ENCODE data around the gene ADGRA3.

Gene ADGRA3

GRCh38 chr4:22482250-22483127 lies 33.4 kb downstream of the ADGRA3 start:
- TF ChIP-seq SIN3A (IDR thresholded peaks at IDR 0.05; ENCODE audit: borderline replicate concordance, insufficient read depth, low read length) (no peak), TAF1 (IDR thresholded peaks at IDR 0.05; ENCODE audit: borderline replicate concordance, insufficient read depth, low read length) (no peak), FOXP2 (optimal IDR thresholded peaks at IDR 0.05; ENCODE audit: borderline replicate concordance, extremely low read depth, extremely low read length, insufficient read depth) (no peak), POLR2AphosphoS5 (IDR thresholded peaks at IDR 0.05; ENCODE audit: low read depth, low read length) (no peak)
- TF ChIP-seq, protein P1, sequence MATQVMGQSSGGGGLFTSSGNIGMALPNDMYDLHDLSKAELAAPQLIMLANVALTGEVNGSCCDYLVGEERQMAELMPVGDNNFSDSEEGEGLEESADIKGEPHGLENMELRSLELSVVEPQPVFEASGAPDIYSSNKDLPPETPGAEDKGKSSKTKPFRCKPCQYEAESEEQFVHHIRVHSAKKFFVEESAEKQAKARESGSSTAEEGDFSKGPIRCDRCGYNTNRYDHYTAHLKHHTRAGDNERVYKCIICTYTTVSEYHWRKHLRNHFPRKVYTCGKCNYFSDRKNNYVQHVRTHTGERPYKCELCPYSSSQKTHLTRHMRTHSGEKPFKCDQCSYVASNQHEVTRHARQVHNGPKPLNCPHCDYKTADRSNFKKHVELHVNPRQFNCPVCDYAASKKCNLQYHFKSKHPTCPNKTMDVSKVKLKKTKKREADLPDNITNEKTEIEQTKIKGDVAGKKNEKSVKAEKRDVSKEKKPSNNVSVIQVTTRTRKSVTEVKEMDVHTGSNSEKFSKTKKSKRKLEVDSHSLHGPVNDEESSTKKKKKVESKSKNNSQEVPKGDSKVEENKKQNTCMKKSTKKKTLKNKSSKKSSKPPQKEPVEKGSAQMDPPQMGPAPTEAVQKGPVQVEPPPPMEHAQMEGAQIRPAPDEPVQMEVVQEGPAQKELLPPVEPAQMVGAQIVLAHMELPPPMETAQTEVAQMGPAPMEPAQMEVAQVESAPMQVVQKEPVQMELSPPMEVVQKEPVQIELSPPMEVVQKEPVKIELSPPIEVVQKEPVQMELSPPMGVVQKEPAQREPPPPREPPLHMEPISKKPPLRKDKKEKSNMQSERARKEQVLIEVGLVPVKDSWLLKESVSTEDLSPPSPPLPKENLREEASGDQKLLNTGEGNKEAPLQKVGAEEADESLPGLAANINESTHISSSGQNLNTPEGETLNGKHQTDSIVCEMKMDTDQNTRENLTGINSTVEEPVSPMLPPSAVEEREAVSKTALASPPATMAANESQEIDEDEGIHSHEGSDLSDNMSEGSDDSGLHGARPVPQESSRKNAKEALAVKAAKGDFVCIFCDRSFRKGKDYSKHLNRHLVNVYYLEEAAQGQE (IDR thresholded peaks at IDR 0.05; ENCODE audit: insufficient read depth in 1 of 2, low read depth in 2 of 2, low read length in 2 of 2) = no peak

DNA sequence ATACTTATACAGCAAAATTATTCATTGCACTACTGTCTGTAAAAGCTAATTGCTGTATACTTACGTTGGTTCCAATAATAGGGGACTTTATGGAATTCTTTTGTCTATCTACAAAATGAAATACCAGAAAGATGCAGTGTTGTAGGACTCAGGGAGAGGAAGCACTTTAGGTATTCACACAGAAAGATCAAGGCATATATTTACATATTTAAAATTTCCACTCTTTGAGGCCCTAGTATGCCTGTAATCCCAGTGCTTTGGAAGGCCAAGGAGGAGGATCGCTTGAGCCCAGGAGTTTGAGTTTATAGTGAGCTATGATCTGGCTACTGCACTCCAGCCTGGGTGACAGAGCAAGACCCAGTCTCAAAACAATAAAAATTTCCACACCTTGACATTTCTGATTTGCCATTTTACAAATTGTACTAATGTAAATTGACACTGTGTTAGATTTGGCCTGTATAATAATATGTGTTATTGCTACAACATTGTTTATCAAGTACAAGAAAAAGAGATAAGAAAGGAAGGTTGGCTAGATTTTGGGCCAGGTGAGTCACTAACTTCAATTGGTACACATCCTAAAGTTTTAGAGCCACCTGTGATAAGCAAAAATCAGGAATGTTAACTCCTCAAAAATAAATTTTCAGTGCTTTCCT lies 35.1 kb downstream of the ADGRA3 start:
- no peak for TF ChIP-seq FOXP2 (optimal IDR thresholded peaks at IDR 0.05; ENCODE audit: borderline replicate concordance, extremely low read depth, extremely low read length, insufficient read depth)

DNA sequence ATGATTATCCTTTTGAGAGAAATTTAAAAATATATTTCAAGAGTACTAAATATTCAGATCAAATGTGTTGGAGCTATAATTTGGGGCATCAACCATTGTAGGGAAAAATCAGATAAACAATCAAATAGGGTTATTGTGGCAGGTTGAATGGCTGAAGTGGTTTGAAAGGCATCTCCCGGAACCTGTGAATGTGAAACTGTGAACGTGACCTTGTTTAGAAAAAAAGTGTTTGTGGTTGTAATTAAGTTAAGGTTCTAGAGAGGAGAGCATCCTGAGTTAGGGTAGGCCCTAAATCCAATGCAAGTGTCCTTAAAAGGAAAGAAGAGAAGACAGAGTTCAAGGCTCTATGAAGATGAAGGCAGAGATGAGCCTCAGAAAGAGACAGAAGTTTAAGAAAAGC lies 37.4 kb downstream of the ADGRA3 start:
- TF ChIP-seq, protein P1 (IDR thresholded peaks at IDR 0.05; ENCODE audit: insufficient read depth in 1 of 2, low read depth in 2 of 2, low read length in 2 of 2) = no peak
- TF ChIP-seq FOXP2 (optimal IDR thresholded peaks at IDR 0.05; ENCODE audit: borderline replicate concordance, extremely low read depth, extremely low read length, insufficient read depth) (no peak), TAF1 (IDR thresholded peaks at IDR 0.05; ENCODE audit: borderline replicate concordance, insufficient read depth, low read length) (no peak), SIN3A (IDR thresholded peaks at IDR 0.05; ENCODE audit: borderline replicate concordance, insufficient read depth, low read length) (no peak), POLR2AphosphoS5 (IDR thresholded peaks at IDR 0.05; ENCODE audit: low read depth, low read length) (no peak)

DNA sequence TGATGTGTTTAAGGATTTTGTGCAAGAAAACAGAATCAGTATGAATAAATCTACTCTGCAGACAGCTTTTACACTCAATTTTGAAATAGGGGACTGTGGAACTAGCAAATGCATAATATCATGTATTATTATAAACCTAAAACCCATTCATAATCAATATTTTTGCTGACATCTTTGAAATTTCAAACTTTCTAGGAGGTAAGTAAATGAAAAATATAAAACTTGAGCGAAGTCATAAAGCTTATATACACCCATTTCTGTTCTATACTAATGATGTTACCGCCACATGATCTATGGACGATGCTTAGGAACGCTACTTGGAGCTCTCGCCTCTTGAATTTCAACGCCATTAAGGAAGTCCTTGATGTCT lies 38.1 kb downstream of the ADGRA3 start:
- TF ChIP-seq TAF1 (IDR thresholded peaks at IDR 0.05; ENCODE audit: borderline replicate concordance, insufficient read depth, low read length) = no peak
- TF ChIP-seq, protein P1 (IDR thresholded peaks at IDR 0.05; ENCODE audit: insufficient read depth in 1 of 2, low read depth in 2 of 2, low read length in 2 of 2) = no peak
- no peak for TF ChIP-seq SIN3A (IDR thresholded peaks at IDR 0.05; ENCODE audit: borderline replicate concordance, insufficient read depth, low read length)
- TF ChIP-seq FOXP2 (optimal IDR thresholded peaks at IDR 0.05; ENCODE audit: borderline replicate concordance, extremely low read depth, extremely low read length, insufficient read depth) = no peak
- no peak for TF ChIP-seq POLR2AphosphoS5 (IDR thresholded peaks at IDR 0.05; ENCODE audit: low read depth, low read length)

DNA sequence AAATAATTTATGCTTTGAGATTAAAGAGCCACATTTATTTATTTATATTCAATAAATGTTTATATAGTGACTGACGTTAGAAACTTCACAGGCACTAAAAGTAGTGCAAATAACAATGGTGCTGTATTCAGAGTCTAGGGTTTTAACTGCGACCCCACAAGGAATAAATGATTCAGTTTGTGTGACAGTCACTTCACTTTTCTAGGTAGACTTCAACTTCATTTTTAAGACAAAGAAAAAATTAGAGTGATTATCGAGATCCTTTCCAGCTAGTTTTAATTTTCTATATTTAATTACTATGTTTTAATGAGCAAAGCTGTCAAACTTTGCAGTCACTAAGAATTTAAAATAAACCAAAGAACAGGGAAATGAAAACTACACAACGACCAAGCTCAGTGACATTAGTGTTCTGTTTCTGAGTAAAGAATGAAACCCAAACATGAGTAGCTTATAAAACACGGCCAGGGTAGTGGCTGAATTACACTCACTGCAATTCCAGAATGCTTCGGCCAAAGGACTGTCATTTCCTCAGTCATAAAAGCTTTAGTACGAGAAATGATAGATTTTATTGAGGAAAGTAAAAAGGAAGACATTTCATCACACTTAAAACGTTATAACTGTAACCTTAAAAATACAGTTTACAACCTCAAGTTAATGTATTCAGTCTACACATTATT lies 38.6 kb downstream of the ADGRA3 start:
- TF ChIP-seq FOXP2 (optimal IDR thresholded peaks at IDR 0.05; ENCODE audit: borderline replicate concordance, extremely low read depth, extremely low read length, insufficient read depth) = no peak
- TF ChIP-seq, protein P1 (IDR thresholded peaks at IDR 0.05; ENCODE audit: insufficient read depth in 1 of 2, low read depth in 2 of 2, low read length in 2 of 2) = no peak
- TF ChIP-seq SIN3A (IDR thresholded peaks at IDR 0.05; ENCODE audit: borderline replicate concordance, insufficient read depth, low read length) = no peak
- TF ChIP-seq TAF1 (IDR thresholded peaks at IDR 0.05; ENCODE audit: borderline replicate concordance, insufficient read depth, low read length) = no peak
